Measurements from ENCODE around the gene PADI1.

DNA sequence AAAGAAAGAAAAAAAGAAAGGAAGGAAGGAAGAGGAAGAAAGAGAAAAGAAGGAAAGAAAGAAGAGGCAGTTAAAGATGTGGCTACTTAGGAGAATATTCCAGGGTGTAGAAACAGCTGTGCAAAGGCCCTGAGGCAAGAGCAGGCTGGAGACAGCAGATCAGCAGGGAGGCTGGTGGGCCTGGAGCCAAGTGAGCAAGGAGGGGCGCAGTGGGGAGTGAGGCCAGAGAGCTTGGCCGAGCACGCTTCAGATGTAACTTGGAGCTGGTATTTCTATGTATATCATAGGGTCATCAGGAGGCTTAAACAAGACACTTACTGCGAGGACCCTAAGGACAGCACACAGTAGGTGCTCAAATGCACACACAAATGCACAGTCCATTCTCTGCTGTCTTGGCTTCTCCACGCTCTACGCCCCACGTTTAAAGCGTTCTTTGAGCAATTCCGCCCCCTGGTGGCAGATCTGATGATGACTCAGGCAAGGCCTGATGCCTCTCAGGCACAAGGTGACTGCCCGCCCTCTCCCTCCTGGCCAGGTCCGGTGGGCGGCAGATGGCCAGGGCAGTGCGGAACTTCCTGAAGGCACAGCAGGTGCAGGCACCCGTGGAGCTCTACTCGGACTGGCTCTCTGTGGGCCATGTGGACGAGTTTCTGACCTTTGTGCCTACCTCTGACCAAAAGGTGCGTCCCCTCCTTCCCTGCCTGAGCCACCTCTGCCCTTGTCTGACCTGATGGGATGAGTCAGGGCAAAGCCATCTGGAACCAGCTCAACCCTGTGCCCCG, 32.0 kb downstream of the PADI1 start:
- no peak for TF ChIP-seq POLR2A (IDR thresholded peaks at IDR 0.05; ENCODE audit: low read length)
- no peak for TF ChIP-seq GATA1 (IDR thresholded peaks at IDR 0.05; ENCODE audit: low read depth, low read length)

All from erythroblast (primary cell).